Stimulated activated naive CD8-positive, alpha-beta T cell treated with anti-CD3 and anti-CD28 coated beads, Interleukin-15, amount 100 ng/mL, for 72 hours (primary cell): Measurements from ENCODE around the gene PHACTR3.
A peak's percentile ranks its signal among the peaks of the same experiment; 100 is the strongest.

ENCODE experiments used
- ATAC-seq: fragments of 150-1000 bp; cut with Tn5 transposase; 2 replicates; pipeline ENCODE4 v1.10.0; 2021; ENCODE audit warnings: mild to moderate bottlenecking, moderate library complexity
- DNase-seq, 2 donors: peaks; one replicate each; pipeline ENCODE4 v3.0.0; 2021 to 2022
- H3K27ac Mint-ChIP-seq, 2 donors: one replicate each; pipeline ENCODE4 v1.8.0; 2022; ENCODE audit warnings: mild to moderate bottlenecking in 2 of 2, mixed read lengths in 2 of 2, moderate library complexity in 2 of 2
- H3K27me3 Mint-ChIP-seq: one replicate; pipeline ENCODE4 v1.8.0; 2022; ENCODE audit warnings: mixed read lengths
- H3K4me1 Mint-ChIP-seq: one replicate; pipeline ENCODE4 v1.8.0; 2022; ENCODE audit warnings: mild to moderate bottlenecking, mixed read lengths
- H3K4me3 Mint-ChIP-seq, 2 donors: one replicate each; pipeline ENCODE4 v1.8.0; 2022; ENCODE audit warnings: mild to moderate bottlenecking in 2 of 2, mixed read lengths in 2 of 2, moderate library complexity in 1 of 2
- H3K9me3 Mint-ChIP-seq, 2 donors: one replicate each; pipeline ENCODE4 v1.8.0; 2022; ENCODE audit warnings: mixed read lengths in 2 of 2

The PHACTR3 gene

DNA sequence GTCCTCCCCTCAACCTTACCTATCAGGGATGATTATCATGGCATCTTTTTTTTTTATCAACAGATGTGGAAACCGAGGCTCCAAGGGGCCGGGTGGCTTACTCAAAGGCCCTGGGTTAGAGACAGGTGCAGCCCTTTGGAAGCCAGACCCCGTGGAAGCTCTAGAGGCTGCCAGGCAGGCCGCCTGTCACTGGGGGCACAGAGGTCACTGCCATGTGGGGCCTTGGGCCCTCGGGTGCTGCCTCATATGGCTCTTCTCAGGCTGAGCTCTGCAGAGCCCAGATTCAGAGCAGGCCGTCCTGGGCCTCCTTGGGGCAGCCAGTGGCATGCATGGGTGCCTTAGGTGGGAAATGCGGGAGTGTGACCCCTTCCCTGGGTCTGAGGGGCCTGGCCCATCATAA is 136.3 kb downstream of the PHACTR3 start:
- no peak for DNase-seq
- Mint-ChIP-seq H3K27me3 (peaks cover 8% of the 10 kb centered on the region), H3K4me1 (no peaks in the 10 kb centered on the region), H3K4me3 (no peak overlapping the region), H3K9me3 (no peaks in the 10 kb centered on the region), H3K27ac (no peak overlapping the region)
- no peak for ATAC-seq

DNA sequence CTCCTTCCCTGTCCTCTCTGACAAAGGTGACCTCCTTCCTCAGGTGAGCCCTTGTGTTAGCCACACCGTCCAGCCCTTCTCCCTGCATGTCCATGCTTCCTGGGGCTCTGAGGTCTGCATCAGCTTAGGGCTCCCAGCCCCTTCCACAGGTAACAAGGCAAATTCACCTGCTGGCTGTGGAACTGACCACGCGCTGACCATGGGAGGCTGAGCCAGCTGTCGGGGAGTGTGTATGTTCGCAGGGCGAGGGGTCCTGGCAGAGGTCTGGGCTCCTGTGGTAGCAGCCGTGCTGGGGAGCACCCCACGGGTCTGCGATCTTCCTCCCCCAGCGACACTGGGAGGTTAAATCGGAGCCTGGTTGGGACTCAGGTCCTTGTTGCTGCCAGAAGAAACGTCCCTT is 136.7 kb downstream of the PHACTR3 start:
- no peak for ATAC-seq
- Mint-ChIP-seq H3K27ac (no peak overlapping the region), H3K4me1 (no peaks in the 10 kb centered on the region), H3K27me3 (peaks cover 8% of the 10 kb centered on the region), H3K4me3 (no peak overlapping the region), H3K9me3 (no peaks in the 10 kb centered on the region)
- no peak for DNase-seq

DNA sequence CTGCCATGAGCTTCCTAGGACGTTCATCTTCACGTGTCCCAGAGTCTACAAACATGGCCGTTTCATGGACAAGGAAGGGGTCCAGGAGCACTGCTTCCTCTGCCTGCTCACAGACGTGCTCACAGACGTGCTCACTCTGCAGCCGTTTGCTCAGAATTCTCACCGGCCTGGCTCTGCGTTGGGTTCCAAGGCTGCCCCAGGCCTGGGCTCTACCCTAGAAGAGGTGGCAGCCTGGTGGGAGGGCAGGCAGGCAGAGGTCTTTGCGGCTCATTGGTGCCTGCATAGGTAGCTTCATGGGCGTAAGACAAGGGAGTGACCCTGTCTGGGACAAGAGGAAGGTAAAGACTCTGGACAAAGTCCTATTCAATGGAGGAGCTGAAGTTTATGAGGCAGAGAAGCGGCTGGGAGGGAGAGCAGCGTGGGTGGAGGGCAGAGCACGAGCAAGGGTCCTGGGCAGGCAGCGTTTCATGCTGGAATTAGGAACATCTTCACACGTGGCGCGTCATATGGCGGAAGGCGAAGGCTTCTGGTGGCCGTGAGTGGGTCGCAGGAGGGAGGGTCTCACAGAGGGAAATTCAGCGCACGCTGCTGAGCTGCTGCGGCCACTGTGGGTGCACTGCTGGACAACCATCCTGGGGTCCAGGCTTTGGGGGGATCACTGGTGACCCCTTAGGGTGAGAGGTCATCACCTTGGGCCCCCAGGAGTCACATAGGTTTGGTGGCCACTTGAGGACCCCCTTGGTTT is 138.2 kb downstream of the PHACTR3 start:
- DNase-seq: no peak
- Mint-ChIP-seq H3K9me3 (no peaks in the 10 kb centered on the region), H3K4me1 (no peaks in the 10 kb centered on the region), H3K4me3 (no peak overlapping the region), H3K27me3 (peaks cover 8% of the 10 kb centered on the region), H3K27ac (no peak overlapping the region)
- ATAC-seq: no peak

- no peaks in the 10 kb centered on the region for H3K4me1 Mint-ChIP-seq
- H3K4me3 Mint-ChIP-seq: no peak overlapping the region
Measured at GRCh38 chr20:59743308-59743707, 139.0 kb downstream of the PHACTR3 start.

GRCh38 chr20:59743767-59744485 is 139.6 kb downstream of the PHACTR3 start:
- Mint-ChIP-seq H3K4me3 (no peak overlapping the region), H3K27ac (no peak overlapping the region), H3K27me3 (peaks cover 8% of the 10 kb centered on the region), H3K9me3 (no peaks in the 10 kb centered on the region), H3K4me1 (no peaks in the 10 kb centered on the region)
- DNase-seq: no peak
- ATAC-seq: no peak

More at GRCh38 chr20:59743308-59743707, 139.0 kb downstream of the PHACTR3 start:
- no peak overlapping the region for H3K27ac Mint-ChIP-seq
- DNase-seq (no peak), ATAC-seq (no peak)
- H3K27me3 Mint-ChIP-seq: peaks cover 8% of the 10 kb centered on the region
- H3K9me3 Mint-ChIP-seq: no peaks in the 10 kb centered on the region

DNA sequence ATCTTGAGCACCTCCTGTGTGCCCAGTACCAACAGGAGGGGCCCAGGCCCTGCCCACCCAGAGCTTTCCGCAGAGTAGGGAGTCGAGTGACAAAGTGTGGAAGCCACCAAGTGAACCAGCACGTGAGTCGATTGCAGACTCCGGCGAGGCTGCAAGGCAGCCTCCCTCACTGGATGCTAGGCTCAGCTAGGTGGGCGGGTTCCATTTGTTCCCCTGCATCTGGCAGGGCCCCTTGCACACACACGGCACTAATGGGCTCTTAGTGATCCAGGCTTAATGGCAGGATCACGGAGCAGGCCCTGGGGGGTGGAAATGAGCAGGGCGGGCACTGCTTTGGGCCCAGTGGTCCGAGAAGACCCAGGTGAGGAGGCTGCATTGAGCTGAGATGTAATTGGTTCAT is 140.4 kb downstream of the PHACTR3 start:
- Mint-ChIP-seq H3K27me3 (peaks cover 16% of the 10 kb centered on the region), H3K9me3 (no peaks in the 10 kb centered on the region), H3K4me1 (no peaks in the 10 kb centered on the region), H3K4me3 (no peak overlapping the region), H3K27ac (peak overlapping the region in 1 of 2 donors; percentile 27)
- ATAC-seq (no peak), DNase-seq (no peak)

DNA sequence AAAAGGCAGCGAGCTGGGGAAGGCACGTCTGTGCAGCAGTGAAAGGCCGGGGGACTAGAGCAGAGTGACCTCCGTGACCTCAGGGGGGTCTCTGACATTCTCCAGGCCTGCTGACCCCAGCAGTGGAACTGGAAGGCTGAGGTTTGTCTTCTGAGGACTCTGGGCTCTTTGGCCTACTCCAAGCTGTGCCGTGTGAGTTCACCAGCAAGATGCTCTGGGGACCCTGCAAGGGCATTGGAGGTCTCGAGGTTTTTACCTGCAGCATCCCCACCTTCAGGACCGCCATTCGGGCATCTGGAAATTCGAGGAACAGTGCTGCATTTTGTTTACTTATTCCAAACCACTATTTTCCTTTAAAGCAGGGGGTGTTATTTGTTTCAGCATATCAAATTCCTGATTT is 140.9 kb downstream of the PHACTR3 start:
- Mint-ChIP-seq H3K27ac (no peak overlapping the region), H3K27me3 (peaks cover 20% of the 10 kb centered on the region), H3K9me3 (no peaks in the 10 kb centered on the region), H3K4me3 (no peak overlapping the region), H3K4me1 (no peaks in the 10 kb centered on the region)
- DNase-seq (no peak), ATAC-seq (no peak)

DNA sequence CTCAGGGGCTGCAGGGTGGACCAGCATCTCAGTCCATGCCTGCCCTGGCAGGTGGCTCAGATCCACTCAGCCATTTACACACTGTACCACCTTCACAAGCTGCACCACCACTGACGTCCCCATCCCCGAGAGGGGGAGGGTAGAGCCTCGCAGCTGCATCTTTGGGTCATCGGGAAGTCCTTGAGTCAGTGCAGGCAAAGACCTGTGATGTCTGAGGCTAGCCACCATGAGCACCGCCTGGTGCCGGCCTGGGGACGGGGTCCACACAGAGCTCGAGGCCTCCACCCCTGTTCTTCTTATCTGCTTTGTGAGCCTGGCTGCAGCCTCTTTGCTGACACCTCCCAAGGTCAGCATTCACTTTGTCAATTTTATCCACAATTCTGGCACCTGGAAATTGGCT is 141.4 kb downstream of the PHACTR3 start:
- DNase-seq (no peak), ATAC-seq (no peak)
- Mint-ChIP-seq H3K27ac (no peak overlapping the region), H3K4me1 (no peaks in the 10 kb centered on the region), H3K9me3 (no peaks in the 10 kb centered on the region), H3K4me3 (no peak overlapping the region), H3K27me3 (peaks cover 24% of the 10 kb centered on the region)

DNA sequence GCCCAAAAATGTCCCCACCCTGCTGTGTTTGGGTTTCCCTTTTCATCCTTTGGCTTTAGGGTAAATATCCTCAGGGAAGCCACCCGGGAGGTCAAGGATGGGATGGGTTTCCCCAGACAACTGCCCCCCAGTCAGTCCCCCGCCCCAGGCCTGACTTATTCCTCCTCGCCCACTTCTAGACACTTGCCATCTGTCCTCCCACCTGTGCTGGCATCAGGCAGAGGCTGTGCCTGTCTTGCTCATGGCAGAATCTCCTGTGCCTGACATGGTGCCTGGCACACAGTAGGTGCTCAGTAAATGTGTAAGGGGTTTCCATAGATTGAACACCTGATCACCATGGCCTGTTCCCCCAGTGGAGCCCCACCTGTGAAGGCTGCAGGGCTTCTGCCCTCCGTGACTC is 141.8 kb downstream of the PHACTR3 start:
- no peaks in the 10 kb centered on the region for H3K9me3 Mint-ChIP-seq
- no peak overlapping the region for H3K4me3 Mint-ChIP-seq
- ATAC-seq (peak; percentile 29), DNase-seq (no peak)
- no peaks in the 10 kb centered on the region for H3K4me1 Mint-ChIP-seq
- peaks cover 27% of the 10 kb centered on the region for H3K27me3 Mint-ChIP-seq
- no peak overlapping the region for H3K27ac Mint-ChIP-seq

- ATAC-seq (no peak), DNase-seq (no peak)
- Mint-ChIP-seq H3K9me3 (no peaks in the 10 kb centered on the region), H3K27me3 (peaks cover 37% of the 10 kb centered on the region), H3K27ac (no peak overlapping the region), H3K4me3 (no peak overlapping the region), H3K4me1 (no peaks in the 10 kb centered on the region)
Measured at GRCh38 chr20:59747671-59748515, 143.6 kb downstream of the PHACTR3 start.

- Mint-ChIP-seq H3K4me3 (no peak overlapping the region), H3K27me3 (peaks cover 45% of the 10 kb centered on the region), H3K9me3 (no peaks in the 10 kb centered on the region), H3K4me1 (no peaks in the 10 kb centered on the region), H3K27ac (no peak overlapping the region)
- no peak for ATAC-seq
- DNase-seq: no peak
Measured at GRCh38 chr20:59748619-59749191, 144.4 kb downstream of the PHACTR3 start.

DNA sequence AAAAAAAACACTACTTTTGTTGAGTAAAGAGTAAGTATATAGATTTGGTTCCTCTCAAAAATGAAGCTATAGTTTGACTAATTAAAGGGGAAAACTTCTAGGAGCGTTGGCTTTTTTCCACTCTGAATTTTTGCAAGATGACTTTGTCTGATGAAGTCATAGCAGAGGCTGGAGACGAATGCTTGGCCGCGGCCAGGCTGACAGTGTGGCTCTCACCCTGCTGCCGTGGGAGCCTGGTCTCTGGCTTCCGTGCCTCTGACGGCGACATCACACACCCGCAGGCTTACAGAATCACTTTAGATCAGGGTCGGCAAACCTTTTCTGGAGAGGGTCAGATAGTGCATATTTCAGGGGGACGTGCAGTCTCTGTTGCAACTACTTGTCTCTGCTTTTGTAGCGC is 145.0 kb downstream of the PHACTR3 start:
- DNase-seq (no peak), ATAC-seq (no peak)
- H3K27me3 Mint-ChIP-seq: peaks cover 46% of the 10 kb centered on the region
- no peaks in the 10 kb centered on the region for H3K4me1 Mint-ChIP-seq
- H3K4me3 Mint-ChIP-seq: no peak overlapping the region
- H3K9me3 Mint-ChIP-seq: no peaks in the 10 kb centered on the region
- no peak overlapping the region for H3K27ac Mint-ChIP-seq

GRCh38 chr20:59750209-59750840 is 146.0 kb downstream of the PHACTR3 start:
- DNase-seq (no peak), ATAC-seq (no peak)
- no peaks in the 10 kb centered on the region for H3K4me1 Mint-ChIP-seq
- no peak overlapping the region for H3K4me3 Mint-ChIP-seq
- no peaks in the 10 kb centered on the region for H3K9me3 Mint-ChIP-seq
- H3K27me3 Mint-ChIP-seq: peaks cover 55% of the 10 kb centered on the region
- no peak overlapping the region for H3K27ac Mint-ChIP-seq

DNA sequence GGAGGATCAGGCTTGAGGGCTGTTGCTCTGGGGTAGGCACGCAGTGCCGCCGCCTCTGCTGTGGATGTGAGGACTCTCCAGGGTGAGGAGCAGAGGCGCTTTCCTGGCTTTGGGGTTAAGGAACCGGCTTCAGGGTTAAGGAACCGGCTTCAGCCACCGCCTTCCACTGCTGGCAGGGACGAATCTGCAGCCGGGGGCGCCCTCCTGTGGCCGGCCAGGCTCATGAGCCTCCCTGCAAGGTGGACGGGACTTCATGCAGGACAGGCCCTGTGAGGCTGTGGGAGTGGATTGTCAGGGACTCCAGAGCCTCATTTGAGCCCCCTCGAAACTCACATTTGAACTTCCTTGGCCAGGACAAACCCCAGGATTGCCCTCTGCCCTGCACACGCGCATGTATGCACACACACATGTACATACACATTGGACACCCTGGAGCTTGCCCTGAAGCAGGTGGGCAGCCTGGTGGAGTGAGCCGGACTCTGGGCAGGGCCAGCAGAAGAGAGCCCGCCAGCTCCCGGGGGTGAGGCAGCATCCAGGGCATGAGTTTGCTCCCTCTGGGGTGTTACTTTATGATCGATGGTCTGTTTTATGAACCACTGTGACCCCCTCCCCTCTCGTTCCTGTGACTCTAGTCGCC is 146.9 kb downstream of the PHACTR3 start:
- no peak overlapping the region for H3K4me3 Mint-ChIP-seq
- H3K27ac Mint-ChIP-seq: peak overlapping the region in 1 of 2 donors; percentile 86
- H3K27me3 Mint-ChIP-seq: peaks cover 55% of the 10 kb centered on the region
- ATAC-seq: peak; percentile 69
- H3K9me3 Mint-ChIP-seq: no peaks in the 10 kb centered on the region
- no peaks in the 10 kb centered on the region for H3K4me1 Mint-ChIP-seq
- peak; percentile 44 to 45 for DNase-seq

DNA sequence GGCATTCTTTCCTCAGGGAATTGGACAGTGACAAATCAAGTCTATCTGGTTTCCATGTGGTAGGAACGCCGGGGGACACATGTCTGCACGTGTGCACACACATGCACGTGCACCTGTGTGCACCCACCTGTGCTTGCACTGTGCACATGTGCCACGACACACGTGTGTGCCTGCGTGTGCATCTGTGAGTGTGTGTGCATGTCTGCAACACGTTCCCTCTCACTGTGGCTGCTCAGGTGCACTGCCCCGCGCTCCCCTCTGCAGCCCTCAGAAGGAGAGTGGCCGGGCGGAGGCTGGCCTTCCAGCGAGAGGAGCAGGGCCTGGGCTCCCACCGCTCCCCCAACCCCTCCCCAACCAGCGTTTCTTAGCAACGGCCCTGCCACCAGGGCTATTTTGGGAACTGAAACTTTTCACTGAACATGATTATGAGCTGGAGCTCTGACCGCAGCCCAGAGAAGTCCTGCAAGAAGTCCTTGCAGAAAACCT is 147.8 kb downstream of the PHACTR3 start:
- peaks cover 55% of the 10 kb centered on the region for H3K27me3 Mint-ChIP-seq
- ATAC-seq (no peak), DNase-seq (no peak)
- H3K27ac Mint-ChIP-seq: peak overlapping the region in 1 of 2 donors; percentile 48
- H3K9me3 Mint-ChIP-seq: no peaks in the 10 kb centered on the region
- no peaks in the 10 kb centered on the region for H3K4me1 Mint-ChIP-seq
- H3K4me3 Mint-ChIP-seq: no peak overlapping the region
